GM23338 (cell line): ENCODE measurements around the gene CPSF4L. TPM values are rescaled to one million over a fixed set of nuclear protein-coding genes. Genes with fewer than 3 reads are reported as not detected.

Source experiments
- ATAC-seq: fragments of 200-7000 bp; cut with Tn5 transposase; 3 replicates; pipeline ENCODE4 v1.9.1; 2020
- DNase-seq: peaks from one replicate; pipeline ENCODE4 v3.0.0-alpha.2; 2015; ENCODE audit warnings: low spot score
- H2AFZ ChIP-seq: fragments of 200-600 bp; sonication (generic); 2 replicates; pipeline ENCODE4 v1.8.0; 2016; ENCODE audit warnings: antibody characterized with exemption, mild to moderate bottlenecking, moderate library complexity
- H3F3A ChIP-seq: fragments of 200-600 bp; sonication (generic); replicated peaks from 2 replicates; pipeline ENCODE4 v1.8.0; 2017; ENCODE audit warnings: antibody characterized with exemption, mixed run types, low read depth
- H3K27ac ChIP-seq: fragments of 200-600 bp; sonication (generic); 2 replicates; pipeline ENCODE4 v1.6.1; 2016; ENCODE audit warnings: low read depth
- H3K27me3 ChIP-seq: fragments of 200-600 bp; sonication (generic); 2 replicates; pipeline ENCODE4 v1.8.0; 2016; ENCODE audit warnings: mild to moderate bottlenecking, mixed run types, moderate library complexity; ENCODE audit not compliant: insufficient read depth
- H3K36me3 ChIP-seq: fragments of 200-600 bp; sonication (generic); 2 replicates; pipeline ENCODE4 v1.8.0; 2016; ENCODE audit warnings: mild to moderate bottlenecking; ENCODE audit not compliant: insufficient read depth
- H3K4me1 ChIP-seq: fragments of 200-600 bp; sonication (generic); 2 replicates; pipeline ENCODE4 v1.8.0; 2016; ENCODE audit warnings: mild to moderate bottlenecking, moderate library complexity; ENCODE audit not compliant: insufficient read depth
- H3K4me2 ChIP-seq: fragments of 200-600 bp; sonication (generic); 2 replicates; pipeline ENCODE4 v1.7.1; 2017; ENCODE audit warnings: mixed run types
- H3K4me3 ChIP-seq: fragments of 200-600 bp; sonication (generic); 2 replicates; pipeline ENCODE4 v1.6.1; 2016; ENCODE audit warnings: mixed run types
- H3K79me2 ChIP-seq: fragments of 200-600 bp; sonication (generic); replicated peaks from 2 replicates; pipeline ENCODE4 v1.8.0; 2017; ENCODE audit warnings: mild to moderate bottlenecking; ENCODE audit not compliant: insufficient read depth
- H3K9me2 ChIP-seq: fragments of 200-600 bp; sonication (generic); 2 replicates; pipeline ENCODE4 v1.8.0; 2017; ENCODE audit not compliant: insufficient read depth
- H4K20me1 ChIP-seq: fragments of 200-600 bp; sonication (generic); replicated peaks from 2 replicates; pipeline ENCODE4 v1.8.0; 2017; ENCODE audit warnings: mild to moderate bottlenecking; ENCODE audit not compliant: insufficient read depth
- H3K27ac Mint-ChIP-seq: 2 replicates; pipeline ENCODE4 v1.8.0; 2020; ENCODE audit warnings: inconsistent platforms, mild to moderate bottlenecking, moderate library complexity, mixed read lengths
- H3K27me3 Mint-ChIP-seq: 3 replicates; pipeline ENCODE4 v1.8.0; 2022; ENCODE audit warnings: low read depth, mild to moderate bottlenecking, moderate library complexity, mixed read lengths, inconsistent platforms; ENCODE audit not compliant: insufficient read depth, poor library complexity
- H3K36me3 Mint-ChIP-seq: 3 replicates; pipeline ENCODE4 v1.8.0; 2021; ENCODE audit warnings: low read depth, mild to moderate bottlenecking, inconsistent platforms, moderate library complexity, mixed read lengths
- H3K4me1 Mint-ChIP-seq: 3 replicates; pipeline ENCODE4 v1.8.0; 2020; ENCODE audit warnings: mild to moderate bottlenecking, inconsistent platforms, mixed read lengths
- H3K4me3 Mint-ChIP-seq: 3 replicates; pipeline ENCODE4 v1.8.0; 2021; ENCODE audit warnings: moderate library complexity, mild to moderate bottlenecking, inconsistent platforms, mixed read lengths
- H3K9me3 Mint-ChIP-seq: 3 replicates; pipeline ENCODE4 v1.8.0; 2020; ENCODE audit warnings: moderate library complexity, mild to moderate bottlenecking, inconsistent platforms, mixed read lengths
- CTCF ChIP-seq, 2 experiments: fragments of 200-600 bp in 1 of 2; sonication (generic) in 1 of 2; conservative IDR thresholded peaks; 2 replicates each; pipeline versions ENCODE4 v1.5.1 to v1.6.1; 2016 to 2017; ENCODE audit warnings: antibody characterized with exemption in 2 of 2, low read depth in 2 of 2, mild to moderate bottlenecking in 2 of 2, moderate library complexity in 1 of 2
- EZH2 ChIP-seq: fragments of 200-600 bp; sonication (generic); IDR thresholded peaks from one replicate; pipeline ENCODE4 v1.8.0; 2017; ENCODE audit warnings: antibody characterized with exemption, mild to moderate bottlenecking, low read depth; ENCODE audit not compliant: unreplicated experiment
- JUNB ChIP-seq: IDR thresholded peaks from one replicate; pipeline ENCODE4 v1.6.1; 2016; ENCODE audit warnings: antibody characterized with exemption; ENCODE audit not compliant: unreplicated experiment
- NANOG ChIP-seq: IDR thresholded peaks from 2 replicates; pipeline ENCODE4 v1.6.1; 2016; ENCODE audit warnings: antibody characterized with exemption, borderline replicate concordance
- POLR2AphosphoS5 ChIP-seq: IDR thresholded peaks from 2 replicates; pipeline ENCODE4 v1.6.1; 2016; ENCODE audit warnings: antibody characterized with exemption, low read depth
- ZNF331 ChIP-seq: fragments of 250-450 bp; sonication (Bioruptor Pico); IDR thresholded peaks from 2 replicates; pipeline ENCODE4 v1.5.0; 2020; ENCODE audit warnings: low read depth, mild to moderate bottlenecking, moderate library complexity
- polyA plus RNA-seq: library from polyadenylated mRNA; unstranded; fragments of >200 nt; fragmentation: Nextera tagmentation; extraction: Ambion mirVana; gene quantifications from 2 replicates; pipeline ENCODE4 v1.2.1, GENCODE V29; 2016
- total RNA-seq: library from RNA; depleted of rRNA; stranded (reverse); fragments of >200 nt; shearing (Covaris generic); gene quantifications from 2 replicates; pipeline ENCODE4 v1.2.3, GENCODE V29; 2014
- TF ChIP-seq, protein P1 (sequence below): IDR thresholded peaks from one replicate; pipeline ENCODE4 v1.6.1; 2018; ENCODE audit warnings: antibody characterized with exemption; ENCODE audit not compliant: unreplicated experiment
- TF ChIP-seq, protein P2 (sequence below): IDR thresholded peaks from 2 replicates; pipeline ENCODE4 v1.6.1; 2016; ENCODE audit warnings: antibody characterized with exemption

CPSF4L gene
- total and polyA plus RNA-seq, 2 experiments from 2014 or later = not detected

GRCh38 chr17:73227379-73227778 lies 34.3 kb downstream of the CPSF4L start:
- Histone ChIP-seq H3K27me3 (no peaks in the 10 kb centered on the region), H3F3A (no peaks in the 10 kb centered on the region), H3K79me2 (peaks cover 93% of the 10 kb centered on the region), H2AFZ (no peak overlapping the region), H3K4me2 (peak overlapping the region; percentile 42), H3K4me1 (peaks cover 39% of the 10 kb centered on the region), H3K27ac (peak overlapping the region; percentile 85), H3K4me3 (peak overlapping the region; percentile 10; the same call in 1 of the 2 replicates), H3K9me2 (no peaks in the 10 kb centered on the region), H3K36me3 (no peaks in the 10 kb centered on the region), H4K20me1 (peaks cover 26% of the 10 kb centered on the region; the same call in 1 of the 2 replicates)
- Mint-ChIP-seq H3K27ac (peak overlapping the region; percentile 84), H3K4me3 (peak overlapping the region; percentile 27), H3K9me3 (no peaks in the 10 kb centered on the region), H3K27me3 (peaks cover 12% of the 10 kb centered on the region), H3K36me3 (peaks cover 13% of the 10 kb centered on the region; the same call in 2 of the 3 replicates), H3K4me1 (peaks cover 49% of the 10 kb centered on the region)
- no peak for ATAC-seq
- TF ChIP-seq, protein P1, sequence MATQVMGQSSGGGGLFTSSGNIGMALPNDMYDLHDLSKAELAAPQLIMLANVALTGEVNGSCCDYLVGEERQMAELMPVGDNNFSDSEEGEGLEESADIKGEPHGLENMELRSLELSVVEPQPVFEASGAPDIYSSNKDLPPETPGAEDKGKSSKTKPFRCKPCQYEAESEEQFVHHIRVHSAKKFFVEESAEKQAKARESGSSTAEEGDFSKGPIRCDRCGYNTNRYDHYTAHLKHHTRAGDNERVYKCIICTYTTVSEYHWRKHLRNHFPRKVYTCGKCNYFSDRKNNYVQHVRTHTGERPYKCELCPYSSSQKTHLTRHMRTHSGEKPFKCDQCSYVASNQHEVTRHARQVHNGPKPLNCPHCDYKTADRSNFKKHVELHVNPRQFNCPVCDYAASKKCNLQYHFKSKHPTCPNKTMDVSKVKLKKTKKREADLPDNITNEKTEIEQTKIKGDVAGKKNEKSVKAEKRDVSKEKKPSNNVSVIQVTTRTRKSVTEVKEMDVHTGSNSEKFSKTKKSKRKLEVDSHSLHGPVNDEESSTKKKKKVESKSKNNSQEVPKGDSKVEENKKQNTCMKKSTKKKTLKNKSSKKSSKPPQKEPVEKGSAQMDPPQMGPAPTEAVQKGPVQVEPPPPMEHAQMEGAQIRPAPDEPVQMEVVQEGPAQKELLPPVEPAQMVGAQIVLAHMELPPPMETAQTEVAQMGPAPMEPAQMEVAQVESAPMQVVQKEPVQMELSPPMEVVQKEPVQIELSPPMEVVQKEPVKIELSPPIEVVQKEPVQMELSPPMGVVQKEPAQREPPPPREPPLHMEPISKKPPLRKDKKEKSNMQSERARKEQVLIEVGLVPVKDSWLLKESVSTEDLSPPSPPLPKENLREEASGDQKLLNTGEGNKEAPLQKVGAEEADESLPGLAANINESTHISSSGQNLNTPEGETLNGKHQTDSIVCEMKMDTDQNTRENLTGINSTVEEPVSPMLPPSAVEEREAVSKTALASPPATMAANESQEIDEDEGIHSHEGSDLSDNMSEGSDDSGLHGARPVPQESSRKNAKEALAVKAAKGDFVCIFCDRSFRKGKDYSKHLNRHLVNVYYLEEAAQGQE = no peak
- TF ChIP-seq JUNB (no peak), EZH2 (no peak), ZNF331 (CRISPR knock-in tag) (no peak), CTCF (conservative IDR thresholded peaks at IDR 0.05; ENCODE audit: low read depth in 2 of 2) (no peak), NANOG (no peak), POLR2AphosphoS5 (no peak)
- no peak for DNase-seq

DNA sequence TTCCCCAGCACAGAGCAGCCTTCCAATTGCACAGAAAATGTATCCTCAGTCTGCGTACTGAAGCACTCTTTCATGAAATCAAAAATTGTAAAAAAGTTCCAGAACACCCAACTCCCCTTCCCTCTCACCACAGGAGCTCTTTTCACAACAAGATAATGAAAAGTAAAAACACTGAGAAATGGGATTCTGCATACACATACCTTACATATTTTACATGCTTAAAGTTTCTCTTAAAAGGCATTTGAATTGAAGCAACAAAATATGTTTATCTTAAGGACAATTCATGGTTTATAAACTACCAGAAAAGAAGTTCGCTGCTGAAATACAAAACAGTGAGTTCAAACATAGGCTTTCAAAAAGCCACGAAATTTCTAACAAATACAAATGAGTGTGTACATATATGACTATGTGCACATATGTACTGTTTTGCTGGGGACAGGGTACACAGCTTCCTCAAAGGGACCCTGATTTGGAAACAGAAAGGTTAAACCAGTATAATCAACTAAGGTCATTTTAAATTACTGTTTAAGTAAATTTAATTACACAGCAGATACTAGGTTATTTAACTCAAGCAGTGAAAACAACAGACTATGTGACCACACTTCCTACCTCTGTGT lies 35.0 kb downstream of the CPSF4L start:
- peak overlapping the region; percentile 84 for H3K27ac Mint-ChIP-seq
- peaks cover 49% of the 10 kb centered on the region for H3K4me1 Mint-ChIP-seq
- ATAC-seq (no peak), DNase-seq (peak; percentile 56)
- H3K36me3 Mint-ChIP-seq = peaks cover 13% of the 10 kb centered on the region; the same call in 2 of the 3 replicates
- Histone ChIP-seq H2AFZ (no peak overlapping the region), H3K36me3 (no peaks in the 10 kb centered on the region), H3K4me2 (peak overlapping the region; percentile 42), H3K4me3 (peak overlapping the region; percentile 10; the same call in 1 of the 2 replicates), H3F3A (no peaks in the 10 kb centered on the region), H3K4me1 (peaks cover 39% of the 10 kb centered on the region), H3K27ac (peak overlapping the region; percentile 85), H3K9me2 (no peaks in the 10 kb centered on the region), H3K79me2 (peaks cover 97% of the 10 kb centered on the region), H3K27me3 (no peaks in the 10 kb centered on the region), H4K20me1 (peaks cover 26% of the 10 kb centered on the region; the same call in 1 of the 2 replicates)
- no peaks in the 10 kb centered on the region for H3K9me3 Mint-ChIP-seq
- peaks cover 9% of the 10 kb centered on the region for H3K27me3 Mint-ChIP-seq
- peak overlapping the region; percentile 40 for H3K4me3 Mint-ChIP-seq
- no peak for TF ChIP-seq NANOG
- TF ChIP-seq POLR2AphosphoS5 = no peak
- TF ChIP-seq, protein P2, sequence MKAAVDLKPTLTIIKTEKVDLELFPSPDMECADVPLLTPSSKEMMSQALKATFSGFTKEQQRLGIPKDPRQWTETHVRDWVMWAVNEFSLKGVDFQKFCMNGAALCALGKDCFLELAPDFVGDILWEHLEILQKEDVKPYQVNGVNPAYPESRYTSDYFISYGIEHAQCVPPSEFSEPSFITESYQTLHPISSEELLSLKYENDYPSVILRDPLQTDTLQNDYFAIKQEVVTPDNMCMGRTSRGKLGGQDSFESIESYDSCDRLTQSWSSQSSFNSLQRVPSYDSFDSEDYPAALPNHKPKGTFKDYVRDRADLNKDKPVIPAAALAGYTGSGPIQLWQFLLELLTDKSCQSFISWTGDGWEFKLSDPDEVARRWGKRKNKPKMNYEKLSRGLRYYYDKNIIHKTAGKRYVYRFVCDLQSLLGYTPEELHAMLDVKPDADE = no peak
- no peak for TF ChIP-seq CTCF (conservative IDR thresholded peaks at IDR 0.05; ENCODE audit: low read depth in 2 of 2)
